HepG2 (cell line): Measurements from ENCODE around the gene SLC25A45. TPM values are rescaled to one million over a fixed set of nuclear protein-coding genes. Genes with fewer than 3 reads are reported as not detected.
A peak's percentile ranks its signal among the peaks of the same experiment; 100 is the strongest.

Source experiments
- ARID3A ChIP-seq: IDR thresholded peaks from 2 replicates; pipeline ENCODE4 v1.6.1; 2012; ENCODE audit warnings: low read depth, low read length, improper control_type of control experiment
- CEBPG ChIP-seq: IDR thresholded peaks from 2 replicates; pipeline ENCODE4 v1.6.1; 2016
- DNMT1 ChIP-seq: sonication (generic); formaldehyde crosslinking; IDR thresholded peaks from 2 replicates; pipeline ENCODE4 v1.5.1; 2020; ENCODE audit warnings: mild to moderate bottlenecking, missing genetic modification reagents
- EEA1 ChIP-seq: sonication (generic); formaldehyde crosslinking; IDR thresholded peaks from 2 replicates; pipeline ENCODE4 v1.5.1; 2020; ENCODE audit warnings: mild to moderate bottlenecking, missing genetic modification reagents, borderline replicate concordance
- JUN ChIP-seq: sonication (generic); formaldehyde crosslinking; IDR thresholded peaks from 2 replicates; pipeline ENCODE4 v1.4.0; 2020; ENCODE audit warnings: mild to moderate bottlenecking, missing genetic modification reagents
- KAT8 ChIP-seq: IDR thresholded peaks from 2 replicates; pipeline ENCODE4 v1.6.1; 2016; ENCODE audit warnings: missing genetic modification reagents, missing compliant biosample characterization
- LCORL ChIP-seq, 2 experiments: fragments of 450-650 bp in 1 of 2; sonication (generic) in 1 of 2; formaldehyde crosslinking in 1 of 2; IDR thresholded peaks; 2 replicates each; pipeline versions ENCODE4 v1.5.0 to v1.6.1; 2017 to 2020; ENCODE audit warnings: antibody characterized with exemption in 1 of 2, missing genetic modification reagents in 1 of 2
- MXI1 ChIP-seq: IDR thresholded peaks from 3 replicates; pipeline ENCODE4 v1.6.1; 2012; ENCODE audit warnings: low read depth, low read length, inconsistent platforms, borderline replicate concordance
- NFIC ChIP-seq: IDR thresholded peaks from 2 replicates; pipeline ENCODE4 v1.6.1; 2012; ENCODE audit warnings: mild to moderate bottlenecking, low read length, inconsistent platforms
- NFYC ChIP-seq: IDR thresholded peaks from 2 replicates; pipeline ENCODE4 v1.6.1; 2016; ENCODE audit warnings: missing genetic modification reagents, missing compliant biosample characterization
- PHF21A ChIP-seq: sonication (generic); formaldehyde crosslinking; IDR thresholded peaks from 2 replicates; pipeline ENCODE4 v1.5.0; 2020; ENCODE audit warnings: mild to moderate bottlenecking, missing genetic modification reagents
- RARG ChIP-seq: sonication (generic); formaldehyde crosslinking; IDR thresholded peaks from 2 replicates; pipeline ENCODE4 v1.4.0; 2020; ENCODE audit warnings: low read depth, mild to moderate bottlenecking, missing genetic modification reagents
- REL ChIP-seq: sonication (generic); formaldehyde crosslinking; conservative IDR thresholded peaks from 2 replicates; pipeline ENCODE4 v1.8.0; 2022; ENCODE audit warnings: mild to moderate bottlenecking, missing genetic modification reagents, moderate library complexity
- SAP130 ChIP-seq: IDR thresholded peaks from 2 replicates; pipeline ENCODE4 v1.6.1; 2016; ENCODE audit warnings: low read depth
- SPEN ChIP-seq: sonication (generic); formaldehyde crosslinking; IDR thresholded peaks from 2 replicates; pipeline ENCODE4 v1.5.1; 2020; ENCODE audit warnings: low read depth, mild to moderate bottlenecking, missing genetic modification reagents
- SRSF4 ChIP-seq: fragments of 200-400 bp; formaldehyde crosslinking; IDR thresholded peaks from one replicate; pipeline ENCODE4 v1.6.1; 2018; ENCODE audit warnings: mild to moderate bottlenecking, low read depth, low read length, moderate library complexity; ENCODE audit not compliant: poor library complexity, severe bottlenecking
- SYNCRIP ChIP-seq: fragments of 200-400 bp; formaldehyde crosslinking; IDR thresholded peaks from 2 replicates; pipeline ENCODE4 v1.6.1; 2018; ENCODE audit warnings: mild to moderate bottlenecking, low read depth, low read length; ENCODE audit not compliant: insufficient read depth
- ZFP37 ChIP-seq: sonication (generic); formaldehyde crosslinking; IDR thresholded peaks from 2 replicates; pipeline ENCODE4 v1.4.0; 2020; ENCODE audit warnings: missing genetic modification reagents, borderline replicate concordance
- ZFP41 ChIP-seq: sonication (generic); formaldehyde crosslinking; IDR thresholded peaks from 2 replicates; pipeline ENCODE4 v1.4.0; 2020; ENCODE audit warnings: mild to moderate bottlenecking, missing genetic modification reagents, borderline replicate concordance
- ZFP82 ChIP-seq: sonication (generic); formaldehyde crosslinking; IDR thresholded peaks from 2 replicates; pipeline ENCODE4 v1.5.1; 2020; ENCODE audit warnings: mild to moderate bottlenecking, missing genetic modification reagents, borderline replicate concordance
- ZFX ChIP-seq: sonication (generic); formaldehyde crosslinking; IDR thresholded peaks from 2 replicates; pipeline ENCODE4 v1.4.0; 2020; ENCODE audit warnings: mild to moderate bottlenecking, low read depth, missing genetic modification reagents, moderate library complexity
- ZNF296 ChIP-seq: sonication (generic); formaldehyde crosslinking; conservative IDR thresholded peaks from 2 replicates; pipeline ENCODE4 v1.5.0; 2020; ENCODE audit warnings: mild to moderate bottlenecking, missing genetic modification reagents
- ZNF343 ChIP-seq: sonication (generic); formaldehyde crosslinking; IDR thresholded peaks from 2 replicates; pipeline ENCODE4 v1.4.0; 2020; ENCODE audit warnings: mild to moderate bottlenecking, missing genetic modification reagents
- ZNF709 ChIP-seq: sonication (generic); formaldehyde crosslinking; IDR thresholded peaks from 2 replicates; pipeline ENCODE4 v1.5.0; 2020; ENCODE audit warnings: mild to moderate bottlenecking, missing genetic modification reagents
- ZSCAN30 ChIP-seq: sonication (generic); formaldehyde crosslinking; IDR thresholded peaks from 2 replicates; pipeline ENCODE4 v1.5.0; 2020; ENCODE audit warnings: mild to moderate bottlenecking, missing genetic modification reagents
- polyA plus RNA-seq, 8 experiments: library from polyadenylated mRNA; depleted of rRNA in 3 of 8; stranded (reverse) in 7 of 8; unstranded in 1 of 8; fragments of >200 nt; fragmentation: Illumina TruSeq in 4 of 8; extraction: Trizol in 4 of 8; gene quantifications; 2 replicates each; pipeline versions ENCODE4 v1.2.1 to v1.2.3, GENCODE V29; 2011 to 2016; ENCODE audit warnings: low read depth in 4 of 8, missing spikeins in 1 of 8, mixed read lengths in 1 of 8; ENCODE audit not compliant: insufficient read depth in 1 of 8
- total RNA-seq, 5 experiments: library from RNA; depleted of rRNA; stranded (reverse); fragments of >200 nt; fragmentation: Illumina TruSeq; extraction: Trizol; gene quantifications; 2 replicates each; pipeline ENCODE4 v1.2.3, GENCODE V29; 2016; ENCODE audit warnings: low read depth in 1 of 5
- TF ChIP-seq, protein P1 (sequence below): sonication (generic); formaldehyde crosslinking; IDR thresholded peaks from 2 replicates; pipeline ENCODE4 v1.4.0; 2020; ENCODE audit warnings: missing genetic modification reagents
- TF ChIP-seq, protein P2 (sequence below): sonication (generic); formaldehyde crosslinking; IDR thresholded peaks from 2 replicates; pipeline ENCODE4 v1.4.0; 2020; ENCODE audit warnings: mild to moderate bottlenecking, missing genetic modification reagents

SLC25A45 gene
- total and polyA plus RNA-seq, 2 of the 13 experiments (the other 11 are each of a cell fraction or from before 2014, with no cell fraction given), result 1.2 to 3.4 TPM

DNA sequence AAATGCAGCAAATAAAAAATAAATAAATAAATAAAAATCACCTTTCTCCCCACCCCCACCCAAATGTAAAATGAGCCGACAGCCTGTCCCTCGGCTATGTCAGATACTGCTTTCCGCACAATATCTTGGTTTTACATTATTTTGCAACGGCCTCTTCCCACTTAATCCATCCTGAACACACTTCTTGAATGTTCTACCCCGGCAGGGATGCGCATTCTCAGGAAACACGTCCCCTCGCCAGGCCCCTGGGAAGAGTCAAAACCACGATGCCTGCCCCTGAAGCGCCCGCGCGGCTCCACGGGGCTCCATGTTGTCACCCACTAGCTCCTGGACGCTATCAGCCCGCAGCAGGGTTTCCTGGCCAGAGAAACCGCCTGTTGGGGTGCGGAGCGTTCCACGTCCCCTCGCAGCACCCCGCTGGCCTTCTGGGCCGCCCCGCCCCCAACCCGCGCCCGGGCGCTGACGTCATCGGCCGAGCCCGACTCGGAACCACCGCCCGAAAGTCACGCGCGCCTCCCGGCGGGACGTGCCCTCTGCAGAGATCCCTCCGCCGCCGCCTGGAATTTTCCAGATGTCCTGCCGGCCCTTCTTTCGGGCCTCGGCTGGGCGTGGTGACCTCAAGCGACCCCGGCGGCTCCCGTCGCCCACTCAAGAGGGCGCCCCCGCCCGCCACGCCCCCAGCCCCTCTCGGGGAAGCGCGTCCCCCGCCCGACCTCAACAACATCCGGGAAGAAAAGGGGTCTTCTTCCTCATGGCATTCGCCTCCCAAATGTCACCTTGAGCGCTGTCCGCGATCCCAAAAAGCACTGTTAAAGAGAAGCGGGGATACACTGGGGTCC lies 39.6 kb upstream of the SLC25A45 start (continued):
- TF ChIP-seq RARG, result no peak
- TF ChIP-seq, protein P1, sequence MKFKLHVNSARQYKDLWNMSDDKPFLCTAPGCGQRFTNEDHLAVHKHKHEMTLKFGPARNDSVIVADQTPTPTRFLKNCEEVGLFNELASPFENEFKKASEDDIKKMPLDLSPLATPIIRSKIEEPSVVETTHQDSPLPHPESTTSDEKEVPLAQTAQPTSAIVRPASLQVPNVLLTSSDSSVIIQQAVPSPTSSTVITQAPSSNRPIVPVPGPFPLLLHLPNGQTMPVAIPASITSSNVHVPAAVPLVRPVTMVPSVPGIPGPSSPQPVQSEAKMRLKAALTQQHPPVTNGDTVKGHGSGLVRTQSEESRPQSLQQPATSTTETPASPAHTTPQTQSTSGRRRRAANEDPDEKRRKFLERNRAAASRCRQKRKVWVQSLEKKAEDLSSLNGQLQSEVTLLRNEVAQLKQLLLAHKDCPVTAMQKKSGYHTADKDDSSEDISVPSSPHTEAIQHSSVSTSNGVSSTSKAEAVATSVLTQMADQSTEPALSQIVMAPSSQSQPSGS (CRISPR knock-in tag), result peak; percentile 100
- TF ChIP-seq REL (CRISPR knock-in tag), result no peak
- no peak for TF ChIP-seq LCORL (IDR thresholded peaks at IDR 0.05)
- no peak for TF ChIP-seq LCORL (CRISPR knock-in tag; IDR thresholded peaks at IDR 0.05)
- no peak for TF ChIP-seq ZSCAN30 (CRISPR knock-in tag)
- no peak for TF ChIP-seq SYNCRIP
- TF ChIP-seq NFYC (CRISPR knock-in tag), result no peak
- no peak for TF ChIP-seq EEA1 (CRISPR knock-in tag)
- TF ChIP-seq ZFP82 (CRISPR knock-in tag), result 0 out of 2 replicates have a peak, but pooled peaks have one; percentile 4
- no peak for TF ChIP-seq NFIC
- 0 out of 2 replicates have a peak, but pooled peaks have one; percentile 24 for TF ChIP-seq ZNF296 (CRISPR knock-in tag)
- no peak for TF ChIP-seq ZFP37
- TF ChIP-seq ZNF343 (CRISPR knock-in tag), result no peak
- TF ChIP-seq ARID3A, result 0 out of 2 replicates have a peak, but pooled peaks have one; percentile 20
- TF ChIP-seq, protein P2, sequence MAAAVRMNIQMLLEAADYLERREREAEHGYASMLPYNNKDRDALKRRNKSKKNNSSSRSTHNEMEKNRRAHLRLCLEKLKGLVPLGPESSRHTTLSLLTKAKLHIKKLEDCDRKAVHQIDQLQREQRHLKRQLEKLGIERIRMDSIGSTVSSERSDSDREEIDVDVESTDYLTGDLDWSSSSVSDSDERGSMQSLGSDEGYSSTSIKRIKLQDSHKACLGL, result peak; percentile 20
- no peak; the same call in 2 of the 3 replicates for TF ChIP-seq MXI1
- peak; percentile 67 for TF ChIP-seq SAP130 (CRISPR knock-in tag)
- TF ChIP-seq CEBPG (CRISPR knock-in tag), result peak; percentile 36; the same call in 1 of the 2 replicates
- peak; percentile 66; the same call in 1 of the 2 replicates for TF ChIP-seq SPEN (CRISPR knock-in tag)
- TF ChIP-seq PHF21A, result peak; percentile 92
- peak; percentile 45; the same call in 1 of the 2 replicates for TF ChIP-seq KAT8 (CRISPR knock-in tag)
- peak; percentile 95 for TF ChIP-seq JUN (CRISPR knock-in tag)
- no peak for TF ChIP-seq SRSF4
- 0 out of 2 replicates have a peak, but pooled peaks have one; percentile 22 for TF ChIP-seq DNMT1 (CRISPR knock-in tag)
- peak; percentile 16; the same call in 1 of the 2 replicates for TF ChIP-seq ZNF709 (CRISPR knock-in tag)
- TF ChIP-seq ZFP41 (CRISPR knock-in tag), result no peak
- peak; percentile 6; the same call in 1 of the 2 replicates for TF ChIP-seq ZFX
